GM23338 (cell line): Measurements from ENCODE around the gene SCLY.

Source experiments
- CREB1 ChIP-seq: fragments of 250-450 bp; sonication (Bioruptor Pico); IDR thresholded peaks from 2 replicates; pipeline ENCODE4 v1.5.0; 2020; ENCODE audit warnings: low read depth, mild to moderate bottlenecking, moderate library complexity
- CTCF ChIP-seq, 2 experiments: fragments of 200-600 bp in 1 of 2; sonication (generic) in 1 of 2; conservative IDR thresholded peaks; 2 replicates each; pipeline versions ENCODE4 v1.5.1 to v1.6.1; 2016 to 2017; ENCODE audit warnings: antibody characterized with exemption in 2 of 2, low read depth in 2 of 2, mild to moderate bottlenecking in 2 of 2, moderate library complexity in 1 of 2
- ETS1 ChIP-seq: IDR thresholded peaks from 2 replicates; pipeline ENCODE4 v1.6.1; 2016; ENCODE audit warnings: antibody characterized with exemption
- EZH2 ChIP-seq: fragments of 200-600 bp; sonication (generic); IDR thresholded peaks from one replicate; pipeline ENCODE4 v1.8.0; 2017; ENCODE audit warnings: antibody characterized with exemption, mild to moderate bottlenecking, low read depth; ENCODE audit not compliant: unreplicated experiment
- EZH2phosphoT487 ChIP-seq: fragments of 200-600 bp; sonication (generic); IDR thresholded peaks from one replicate; pipeline ENCODE4 v1.8.1; 2018; ENCODE audit warnings: antibody characterized with exemption; ENCODE audit not compliant: unreplicated experiment
- JUNB ChIP-seq: IDR thresholded peaks from one replicate; pipeline ENCODE4 v1.6.1; 2016; ENCODE audit warnings: antibody characterized with exemption; ENCODE audit not compliant: unreplicated experiment
- NANOG ChIP-seq: IDR thresholded peaks from 2 replicates; pipeline ENCODE4 v1.6.1; 2016; ENCODE audit warnings: antibody characterized with exemption, borderline replicate concordance
- POLR2AphosphoS5 ChIP-seq: IDR thresholded peaks from 2 replicates; pipeline ENCODE4 v1.6.1; 2016; ENCODE audit warnings: antibody characterized with exemption, low read depth
- REST ChIP-seq: IDR thresholded peaks from one replicate; pipeline ENCODE4 v1.6.1; 2018; ENCODE audit warnings: antibody characterized with exemption; ENCODE audit not compliant: unreplicated experiment
- STAT1 ChIP-seq: IDR thresholded peaks from one replicate; pipeline ENCODE4 v1.6.1; 2016; ENCODE audit warnings: antibody characterized with exemption; ENCODE audit not compliant: unreplicated experiment
- ZNF114 ChIP-seq: fragments of 250-450 bp; sonication (Bioruptor Pico); IDR thresholded peaks from 2 replicates; pipeline ENCODE4 v1.5.0; 2020; ENCODE audit warnings: mild to moderate bottlenecking, moderate library complexity
- ZNF331 ChIP-seq: fragments of 250-450 bp; sonication (Bioruptor Pico); IDR thresholded peaks from 2 replicates; pipeline ENCODE4 v1.5.0; 2020; ENCODE audit warnings: low read depth, mild to moderate bottlenecking, moderate library complexity

GRCh38 chr2:238032755-238033337 is 28.0 kb upstream of the SCLY start:
- TF ChIP-seq REST (no peak), POLR2AphosphoS5 (no peak), CTCF (conservative IDR thresholded peaks at IDR 0.05; ENCODE audit: low read depth in 2 of 2) (no peak), JUNB (no peak), EZH2 (no peak), ZNF331 (no peak), CREB1 (CRISPR knock-in tag) (no peak), EZH2phosphoT487 (no peak), ZNF114 (no peak), ETS1 (no peak), NANOG (no peak), STAT1 (no peak)
